Brain pericyte (primary cell): ENCODE measurements around the gene FUBP3.
A peak's percentile ranks its signal among the peaks of the same experiment; 100 is the strongest.

Source experiments
- DNase-seq: peaks from one replicate; pipeline ENCODE4 v3.0.0-alpha.2; 2012; ENCODE audit warnings: low read depth, low spot score

Gene FUBP3, protein sequence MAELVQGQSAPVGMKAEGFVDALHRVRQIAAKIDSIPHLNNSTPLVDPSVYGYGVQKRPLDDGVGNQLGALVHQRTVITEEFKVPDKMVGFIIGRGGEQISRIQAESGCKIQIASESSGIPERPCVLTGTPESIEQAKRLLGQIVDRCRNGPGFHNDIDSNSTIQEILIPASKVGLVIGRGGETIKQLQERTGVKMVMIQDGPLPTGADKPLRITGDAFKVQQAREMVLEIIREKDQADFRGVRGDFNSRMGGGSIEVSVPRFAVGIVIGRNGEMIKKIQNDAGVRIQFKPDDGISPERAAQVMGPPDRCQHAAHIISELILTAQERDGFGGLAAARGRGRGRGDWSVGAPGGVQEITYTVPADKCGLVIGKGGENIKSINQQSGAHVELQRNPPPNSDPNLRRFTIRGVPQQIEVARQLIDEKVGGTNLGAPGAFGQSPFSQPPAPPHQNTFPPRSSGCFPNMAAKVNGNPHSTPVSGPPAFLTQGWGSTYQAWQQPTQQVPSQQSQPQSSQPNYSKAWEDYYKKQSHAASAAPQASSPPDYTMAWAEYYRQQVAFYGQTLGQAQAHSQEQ

DNA sequence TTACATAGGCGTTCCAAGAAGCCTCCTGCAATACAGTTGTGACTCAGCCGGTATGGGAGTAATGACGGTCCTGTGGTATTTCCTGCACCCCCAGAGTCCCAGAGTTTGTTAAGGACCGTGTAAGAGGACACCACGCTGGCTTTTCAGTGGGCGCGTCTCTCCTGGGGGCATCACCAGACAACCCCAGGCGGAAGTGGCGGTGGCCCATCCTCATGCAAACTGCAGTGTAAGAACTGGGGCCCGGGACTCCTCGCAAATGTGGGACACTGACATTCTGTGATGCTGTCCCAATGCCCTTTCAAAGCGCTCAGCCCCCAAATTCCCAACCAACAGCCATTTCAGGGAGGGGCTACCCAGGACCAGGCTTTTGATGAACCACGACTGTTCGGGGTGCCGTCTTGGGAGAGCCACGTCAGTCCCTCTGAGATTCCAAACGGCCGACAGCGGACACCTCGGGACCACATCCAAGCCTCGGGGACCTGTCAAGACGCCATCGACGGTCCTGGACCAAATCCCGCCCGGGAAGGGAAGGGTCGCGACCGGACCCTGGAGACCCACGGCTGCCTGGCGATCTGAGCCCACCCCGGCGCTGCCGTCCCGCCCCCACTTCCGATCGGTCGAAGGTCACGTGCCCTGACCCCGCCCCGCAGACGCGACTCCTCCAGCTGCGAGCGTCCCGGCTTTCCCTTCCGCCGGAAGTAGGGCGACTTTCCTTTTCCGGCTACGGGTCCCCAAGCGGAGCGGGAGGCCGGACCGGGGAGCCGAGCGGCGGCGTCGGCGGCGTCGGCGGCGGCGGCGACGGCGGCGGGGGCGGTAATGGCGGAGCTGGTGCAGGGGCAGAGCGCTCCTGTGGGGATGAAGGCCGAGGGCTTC, at the start of gene FUBP3:
Gene FUBP3, plus strand, starts transcription at position 713 of the 873 bp plus-strand sequence. Its CDS starts 104 bp downstream, at position 817.
- DNase-seq, result peak; percentile 44

DNA sequence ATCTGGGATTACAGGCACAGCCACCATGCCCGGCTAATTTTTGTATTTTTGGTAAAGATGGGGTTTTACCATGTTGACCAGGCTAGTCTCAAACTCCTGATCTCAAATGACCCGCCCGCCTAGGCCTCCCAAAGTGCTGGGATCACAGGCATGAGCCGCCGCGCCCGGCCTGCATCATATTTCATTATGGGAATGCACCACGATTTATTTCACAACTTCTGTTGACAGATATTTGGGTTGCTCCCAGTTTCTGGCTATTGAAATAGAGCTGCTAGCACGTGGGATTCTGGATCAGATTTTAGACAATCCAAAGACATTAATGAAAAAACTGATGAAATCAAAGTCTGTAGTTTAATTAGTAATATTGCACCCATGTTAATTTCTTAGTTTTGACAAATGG, 48.4 kb upstream of the FUBP3 start:
- no peak for DNase-seq

DNA sequence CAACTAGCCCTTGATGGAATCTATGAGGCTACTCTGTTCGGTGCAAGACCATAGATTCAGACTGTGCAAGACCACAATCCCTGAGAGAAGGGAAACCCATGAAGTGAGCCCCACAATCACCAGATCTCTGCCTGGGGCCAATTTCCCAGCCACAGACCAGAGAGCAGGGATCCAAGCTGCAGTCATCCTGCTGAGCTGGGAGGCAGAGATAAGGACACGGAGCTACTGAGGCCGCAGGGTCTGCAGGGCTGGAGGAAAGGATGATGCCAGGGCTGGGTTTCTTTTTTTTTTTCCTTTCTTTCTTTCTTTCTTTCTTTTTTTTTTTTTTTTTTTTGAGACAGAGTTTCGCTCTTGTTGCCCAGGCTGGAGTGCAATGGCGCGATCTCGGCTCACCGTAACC, 47.7 kb upstream of the FUBP3 start:
- DNase-seq, result no peak

DNA sequence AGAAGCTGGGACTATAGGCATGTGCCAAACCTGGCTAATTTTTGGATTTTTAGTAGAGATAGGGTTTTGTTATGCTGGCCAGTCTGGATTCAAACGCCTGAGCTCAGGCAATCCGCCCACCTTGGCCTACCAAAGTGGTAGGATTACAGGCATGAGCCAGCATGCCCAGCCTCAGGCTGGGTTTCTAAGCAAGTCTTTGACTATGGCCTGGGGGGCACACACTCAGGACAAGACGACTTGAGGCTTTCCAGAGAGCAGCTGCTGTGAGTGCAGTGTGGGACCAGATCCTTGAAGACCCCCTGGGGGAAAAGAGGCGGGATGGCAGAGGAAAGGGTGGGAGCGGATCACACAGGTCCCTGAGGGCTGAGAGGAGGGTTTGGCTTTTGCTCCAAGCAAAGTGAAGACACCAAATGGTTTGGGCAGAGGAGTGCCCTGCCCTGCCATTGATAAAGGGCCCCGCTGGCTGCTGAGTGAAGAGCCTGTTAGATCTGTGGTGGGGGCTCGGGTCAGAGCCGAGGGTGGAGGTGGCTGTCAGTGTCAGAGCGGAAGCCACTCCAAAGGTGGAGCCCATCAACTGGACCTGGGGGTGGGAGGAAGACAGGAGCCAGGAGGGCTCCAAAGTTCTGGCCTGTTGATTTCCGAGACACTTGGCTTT, 46.8 kb upstream of the FUBP3 start:
- no peak for DNase-seq

DNA sequence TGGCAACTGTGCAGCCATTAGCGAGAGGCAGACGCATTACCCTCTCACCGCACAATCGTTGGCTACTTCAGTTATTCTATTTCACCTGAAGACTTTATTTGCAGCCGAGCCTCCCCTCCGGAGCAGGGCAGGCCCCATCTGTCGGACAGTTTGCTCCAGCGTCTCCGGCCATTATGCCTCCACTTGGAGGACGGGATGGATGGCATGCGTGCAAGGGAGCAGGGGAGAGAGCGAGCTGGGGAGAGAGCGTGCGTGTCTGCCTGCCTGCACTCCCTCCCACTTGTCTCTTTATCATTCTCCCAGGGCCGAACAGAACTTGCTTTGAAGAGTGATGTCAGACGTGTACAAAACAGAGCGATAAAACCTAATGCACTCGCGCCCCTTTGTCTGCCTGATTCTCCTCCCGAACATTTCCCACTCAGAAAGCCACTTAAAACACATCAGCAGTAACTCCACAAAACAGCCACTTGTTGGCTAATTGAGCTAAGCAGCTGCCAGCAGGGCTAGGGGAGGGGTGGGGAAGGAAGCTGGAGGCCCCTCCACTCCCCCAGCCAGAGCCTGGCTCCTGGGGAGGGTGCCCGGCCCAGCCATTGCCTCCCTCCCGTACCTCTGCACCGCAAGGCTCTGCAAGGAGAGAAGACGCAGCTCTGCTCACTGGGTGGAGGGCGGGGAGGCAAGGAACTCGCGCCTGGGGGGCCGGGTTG, 43.4 kb upstream of the FUBP3 start:
- DNase-seq, result no peak

DNA sequence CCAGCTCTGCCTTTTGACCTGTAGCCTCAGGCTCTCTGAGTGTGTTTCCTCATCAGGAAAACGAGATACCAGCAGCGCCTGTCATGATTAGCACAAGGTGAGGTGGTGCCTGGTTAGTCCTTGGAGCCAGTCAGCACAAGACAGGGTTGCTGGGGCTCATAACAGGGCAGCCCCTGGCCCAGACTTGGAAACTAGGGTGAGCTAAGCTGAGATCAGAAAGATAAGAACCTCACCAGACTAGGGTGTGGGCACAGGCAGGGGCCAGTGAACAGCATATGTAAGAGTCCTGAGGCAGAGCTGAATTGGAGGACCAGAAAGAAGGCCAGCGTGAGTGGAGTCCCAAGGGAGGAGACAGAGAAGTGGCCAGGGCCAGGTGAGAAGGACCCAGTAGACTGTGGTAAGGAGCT, 42.7 kb upstream of the FUBP3 start:
- no peak for DNase-seq

DNA sequence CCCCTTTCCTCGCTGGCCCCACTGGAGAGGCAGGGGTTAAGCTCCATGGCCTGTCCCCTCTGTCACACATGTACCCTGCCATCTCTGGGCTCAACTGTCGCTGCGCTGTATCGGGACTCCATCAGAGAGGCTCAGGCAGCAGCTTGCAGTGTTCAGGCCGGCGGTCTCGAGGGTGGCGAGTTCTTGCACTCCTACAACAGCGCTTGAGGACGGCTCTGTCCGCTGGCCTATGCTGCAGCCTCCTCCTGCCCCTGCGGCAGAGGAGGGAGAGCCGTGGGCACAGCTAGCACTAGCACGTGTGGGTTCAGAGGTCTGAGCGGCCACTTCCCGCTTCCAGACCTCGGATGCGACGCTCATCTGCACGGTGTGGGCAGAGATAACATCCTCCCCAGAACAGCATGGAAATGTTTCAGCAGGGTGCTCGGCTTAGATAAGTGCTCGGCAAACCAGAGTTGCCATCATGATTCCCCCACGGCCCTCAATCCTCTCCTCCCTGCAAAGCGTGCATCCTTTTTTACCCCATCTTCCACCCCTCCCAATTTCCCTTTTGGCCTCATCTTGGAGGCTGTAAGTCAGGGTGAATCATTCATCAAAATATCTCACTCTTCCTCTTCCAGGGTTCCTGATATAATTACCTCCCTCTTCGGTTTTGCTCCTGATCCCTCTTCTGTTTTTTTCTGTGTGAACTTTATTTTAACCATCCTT, 41.9 kb upstream of the FUBP3 start:
- no peak for DNase-seq

DNA sequence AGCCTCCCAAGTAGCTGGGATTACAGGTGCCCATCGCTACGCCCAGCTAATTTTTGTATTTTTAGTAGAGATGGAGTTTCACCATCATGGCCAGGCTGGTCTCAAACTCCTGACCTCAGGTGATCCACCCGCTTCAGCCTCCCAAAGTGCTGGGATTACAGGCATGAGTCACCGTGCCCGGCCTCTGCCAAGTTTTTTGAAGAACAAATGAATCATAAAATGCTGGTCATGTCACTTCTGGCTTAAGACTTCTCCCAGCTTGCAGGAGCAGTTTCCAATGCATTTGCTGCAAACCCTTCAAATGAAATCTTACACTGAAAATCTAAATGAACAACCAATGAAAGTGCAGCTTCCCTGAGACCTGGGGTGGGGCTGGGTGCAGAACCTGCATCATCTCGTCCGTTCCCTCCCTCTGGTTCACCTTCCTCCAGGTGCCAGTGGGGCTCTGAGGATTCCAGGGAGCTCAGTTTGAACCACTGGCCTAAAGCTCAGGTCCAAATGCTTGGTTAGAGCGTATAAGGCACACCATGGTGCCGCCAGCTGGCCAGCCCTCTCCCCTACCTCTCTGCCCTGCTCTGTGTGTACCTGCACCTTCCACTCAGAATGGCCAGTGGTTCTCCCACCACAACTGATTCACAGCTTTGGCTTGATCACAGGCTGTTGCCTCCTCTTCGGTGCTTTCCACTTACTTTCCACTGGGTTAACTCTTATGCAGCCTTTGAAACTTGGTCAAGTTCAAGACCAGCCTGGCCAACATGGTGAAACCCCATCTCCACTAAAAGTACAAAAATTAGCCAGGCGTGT, 39.8 kb upstream of the FUBP3 start:
- DNase-seq, result no peak

DNA sequence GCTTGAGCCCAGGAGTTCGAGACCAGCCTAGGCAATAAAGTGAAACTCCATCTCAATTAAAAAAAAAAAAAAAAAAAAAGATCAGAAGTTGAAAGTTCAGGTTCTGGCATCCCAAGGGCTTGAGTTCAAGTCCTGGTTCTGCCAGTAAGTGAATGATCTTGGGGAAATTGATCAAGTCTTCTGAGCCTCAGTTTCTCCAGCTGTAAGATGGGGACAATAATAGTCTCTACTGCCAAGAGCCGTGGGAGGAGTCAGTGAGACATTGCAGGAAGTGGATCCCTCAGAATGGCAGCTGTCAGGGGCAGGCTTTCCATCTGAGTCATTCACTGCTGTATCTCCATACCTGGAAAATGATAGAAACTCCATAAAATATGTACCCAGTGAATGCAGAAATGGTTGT, 37.8 kb upstream of the FUBP3 start:
- no peak for DNase-seq

DNA sequence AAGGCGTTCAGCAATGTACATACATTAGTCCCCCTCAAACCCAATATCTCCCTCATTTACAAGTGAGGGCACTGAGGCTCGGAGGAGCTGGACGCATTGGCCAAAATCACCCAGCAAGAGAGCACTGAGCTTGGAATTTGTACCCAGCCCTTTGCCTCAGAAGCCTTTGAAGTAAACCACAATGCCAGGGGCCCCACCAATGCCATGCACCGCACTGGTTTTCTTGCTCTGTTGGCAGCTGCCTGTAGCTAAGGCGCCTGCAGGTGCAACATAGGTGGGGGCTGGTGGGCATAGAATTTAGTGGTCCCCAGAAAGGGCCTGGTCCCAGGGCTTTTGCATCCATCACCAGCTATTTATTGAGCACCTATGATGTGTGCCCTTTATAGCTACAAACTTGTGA, 37.3 kb upstream of the FUBP3 start:
- no peak for DNase-seq

DNA sequence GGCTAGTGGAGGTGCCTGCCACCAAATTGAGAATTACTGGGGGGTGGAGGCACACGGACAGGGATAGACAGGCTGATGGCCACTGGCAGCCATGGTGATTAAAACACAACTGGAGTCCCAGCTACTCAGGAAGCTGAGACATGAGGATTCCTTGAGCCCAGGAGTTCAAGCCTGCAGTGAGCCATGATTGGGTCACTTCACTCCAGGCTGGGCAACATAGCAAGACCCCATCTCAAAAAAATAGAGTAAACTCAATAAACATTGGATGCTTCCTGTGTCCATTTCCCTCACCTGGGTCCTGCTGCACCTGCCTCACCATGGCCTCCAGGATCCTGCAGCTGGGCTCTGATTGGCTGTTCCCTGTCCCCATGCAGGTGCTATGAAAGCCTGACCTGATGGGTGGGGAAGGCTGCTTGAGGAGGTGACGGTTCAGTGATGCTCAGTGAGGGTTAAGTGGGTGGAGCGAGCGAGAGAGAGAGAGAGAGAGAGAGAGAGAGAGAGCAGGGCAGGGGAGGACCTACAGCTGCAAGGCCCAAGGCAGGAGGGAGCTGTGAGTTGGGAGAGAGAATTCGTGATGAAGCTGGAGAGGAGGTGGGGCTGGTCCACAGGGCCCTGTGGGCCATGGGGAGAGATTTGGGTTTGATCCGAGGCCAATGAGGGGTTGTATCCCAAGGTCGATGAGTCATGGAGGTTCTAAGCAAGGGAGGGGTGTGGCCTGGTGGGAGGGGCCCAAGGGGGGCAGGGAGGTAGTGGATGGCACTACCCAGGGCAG, 36.7 kb upstream of the FUBP3 start:
- DNase-seq, result no peak

DNA sequence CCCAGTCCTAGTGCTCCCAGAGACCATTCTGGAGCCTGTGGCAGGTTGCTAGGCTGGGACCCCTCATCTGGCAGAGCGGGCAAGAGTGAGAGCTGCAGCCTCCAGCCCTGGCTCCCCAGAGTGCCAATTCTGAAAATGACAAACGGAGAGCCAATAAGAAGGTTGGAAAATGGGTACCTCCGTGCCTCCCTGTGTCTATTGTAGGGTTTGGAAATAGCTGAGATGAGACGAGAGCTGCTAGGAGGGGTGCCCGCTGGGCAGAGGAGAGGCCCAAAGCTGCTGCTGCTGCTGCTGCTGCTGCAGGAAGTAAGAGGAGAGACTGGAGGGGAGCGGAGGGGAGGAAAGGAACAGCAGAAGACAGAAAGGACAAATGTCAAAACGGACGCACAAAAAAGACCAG, 36.0 kb upstream of the FUBP3 start:
- no peak for DNase-seq

DNA sequence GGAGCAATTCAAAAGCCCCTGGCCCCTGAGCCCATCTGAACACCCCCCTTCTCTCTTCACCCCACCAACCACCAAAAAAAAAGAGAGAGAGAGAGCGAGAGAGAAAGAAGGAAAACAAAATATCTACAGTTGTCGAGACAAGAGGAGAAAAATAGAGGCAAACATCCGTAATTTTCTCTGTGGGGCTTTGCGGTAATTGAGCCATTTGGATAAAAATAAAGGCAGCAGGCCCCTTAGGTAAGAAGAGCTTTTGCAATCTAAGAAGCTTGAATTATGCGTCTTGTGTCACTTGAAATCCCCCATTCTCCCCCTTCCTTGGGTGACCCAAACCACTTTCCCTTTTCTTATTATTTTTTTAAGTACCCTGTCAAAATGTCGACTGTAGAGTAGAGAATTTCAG, 35.5 kb upstream of the FUBP3 start:
- no peak for DNase-seq

DNA sequence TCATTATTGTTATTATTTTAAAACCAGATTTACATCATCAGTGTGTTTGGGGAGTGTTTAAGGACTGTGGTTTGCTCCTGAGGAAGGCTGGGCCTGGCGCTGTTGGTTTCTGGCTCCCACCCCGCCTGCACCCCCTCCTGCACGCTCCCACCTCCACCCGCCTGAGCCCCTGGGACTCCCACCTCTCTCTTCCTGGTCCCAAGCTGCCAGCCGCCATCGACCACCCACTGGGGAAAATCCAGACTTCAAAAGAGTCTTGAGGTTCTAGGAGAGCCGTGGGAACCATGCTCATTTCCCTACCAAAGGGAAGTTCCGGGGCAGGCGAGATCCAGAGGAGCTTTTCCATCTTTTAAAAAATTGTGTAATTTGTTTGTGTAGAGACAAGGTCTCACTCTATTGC, 35.0 kb upstream of the FUBP3 start:
- no peak for DNase-seq

DNA sequence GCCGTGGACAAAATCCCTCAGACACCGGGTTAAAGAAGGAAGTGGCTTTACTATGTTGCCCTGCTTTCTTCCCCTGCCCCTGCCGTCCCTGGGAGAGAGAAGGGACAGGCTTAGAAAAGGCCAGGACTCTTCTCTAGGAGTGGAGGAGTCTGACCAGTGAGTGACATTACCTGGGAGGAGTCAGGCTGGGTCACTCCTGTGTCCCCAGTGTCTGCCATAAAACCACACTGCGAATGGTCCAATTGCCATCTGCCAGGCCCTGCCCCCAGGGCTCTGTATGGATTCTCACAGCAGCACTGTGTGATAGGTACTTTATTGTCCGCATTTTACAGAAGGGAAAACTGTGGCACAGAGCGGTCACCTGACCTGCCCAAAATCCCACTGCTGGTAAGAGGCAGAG, 31.3 kb upstream of the FUBP3 start:
- no peak for DNase-seq

DNA sequence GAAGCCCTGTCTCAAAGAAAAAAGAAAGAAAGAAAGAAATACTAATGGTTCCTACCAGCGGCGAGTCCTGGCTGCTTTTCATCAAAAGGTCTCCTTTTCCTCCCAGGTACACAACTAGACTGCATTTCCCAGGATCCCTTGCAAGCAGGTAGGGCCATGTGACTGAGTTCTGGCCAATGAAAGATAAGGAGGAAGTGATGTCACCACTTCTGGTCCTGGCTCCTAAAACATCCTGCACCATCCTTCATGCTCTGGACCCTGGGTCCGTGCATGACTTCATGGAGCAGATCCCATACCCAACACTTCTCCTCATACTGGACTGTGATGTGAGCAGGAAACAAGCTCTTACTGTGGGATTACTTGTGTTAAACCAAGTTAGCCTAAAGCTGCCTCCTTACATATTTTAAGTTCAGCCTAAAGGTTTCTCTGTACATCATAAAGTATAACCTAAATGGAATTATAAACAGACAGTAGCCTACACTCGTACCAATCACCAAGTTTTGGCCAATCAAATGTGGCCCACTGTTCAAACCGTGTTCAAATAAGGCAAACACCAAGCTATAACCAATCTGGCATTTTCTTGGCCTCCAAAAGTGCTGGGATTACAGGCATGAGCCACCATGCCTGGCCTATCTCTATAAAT, 30.2 kb upstream of the FUBP3 start:
- no peak for DNase-seq

DNA sequence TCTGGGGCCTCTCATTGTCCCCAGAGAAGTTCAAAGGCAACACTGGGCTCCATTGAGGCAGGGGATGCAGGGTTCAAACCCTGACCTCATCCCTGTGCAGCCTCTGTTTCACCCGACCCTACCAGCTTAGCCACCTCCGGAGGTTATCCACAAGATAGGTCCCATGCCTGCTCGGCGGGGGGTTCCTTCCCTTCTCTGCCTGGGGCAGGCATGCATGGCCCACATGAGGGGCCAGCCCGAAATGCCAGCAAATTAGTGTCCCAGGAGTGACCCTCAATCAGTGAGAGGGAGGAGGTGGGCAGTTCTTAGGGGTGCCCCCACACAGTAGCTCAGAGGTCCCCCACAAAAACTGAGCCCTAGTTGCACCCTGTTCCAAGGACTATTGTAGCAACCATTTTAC, 24.8 kb upstream of the FUBP3 start:
- DNase-seq, result no peak

DNA sequence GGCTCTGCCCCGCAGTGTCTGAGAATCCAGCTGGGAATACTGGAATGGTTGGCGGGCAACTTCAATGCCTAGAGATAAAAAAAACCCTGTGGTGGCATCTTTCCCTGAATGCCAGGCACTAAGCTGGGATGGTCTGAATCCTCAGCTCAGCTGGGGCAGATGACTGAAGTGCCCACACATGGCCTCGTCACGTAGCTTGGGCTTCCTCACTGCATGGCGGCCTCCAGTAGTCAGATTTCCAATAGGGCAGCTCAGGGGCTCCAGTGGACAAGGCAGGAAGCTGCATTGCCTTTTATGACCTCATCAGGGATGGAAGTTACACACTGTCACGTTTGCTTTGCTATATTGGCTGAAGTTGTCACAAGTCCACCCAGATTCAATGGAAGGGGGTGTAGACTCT, 24.3 kb upstream of the FUBP3 start:
- no peak for DNase-seq

DNA sequence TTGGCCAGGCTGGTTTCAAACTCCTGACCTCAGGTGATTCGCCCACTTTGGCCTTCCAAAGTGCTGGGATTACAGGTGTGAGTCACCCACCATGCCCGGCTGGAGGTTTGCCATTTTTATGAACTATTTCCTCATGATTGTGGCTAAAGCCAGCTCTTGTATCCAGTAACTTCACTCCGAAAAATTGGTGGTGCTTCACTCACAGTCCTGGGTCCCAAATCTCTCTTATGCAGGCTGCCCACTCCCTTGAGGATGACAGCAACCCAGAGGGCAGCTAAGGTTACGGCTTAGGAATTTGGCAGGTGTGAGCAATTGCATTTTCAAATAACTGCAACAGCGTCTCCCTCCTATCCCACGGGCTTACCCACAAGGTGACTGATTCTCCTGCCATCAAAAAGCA, 23.4 kb upstream of the FUBP3 start:
- no peak for DNase-seq
